Large intestine (tissue), 3 donors: ENCODE results near the gene GALNTL6. TPM values are rescaled to one million over a fixed set of nuclear protein-coding genes. Genes with fewer than 3 reads are reported as not detected.

Experiments used
- DNase-seq, 2 donors: peaks; one replicate each; pipeline versions ENCODE4 v3.0.0 to v3.0.0-alpha.2; 2013
- H3K27ac ChIP-seq: one replicate; pipeline ENCODE4 v1.5.1; 2013; ENCODE audit warnings: low read length
- H3K27me3 ChIP-seq: 2 replicates; pipeline ENCODE4 v1.6.1; 2013; ENCODE audit warnings: low read length; ENCODE audit not compliant: control insufficient read depth, insufficient read depth
- H3K36me3 ChIP-seq: 2 replicates; pipeline ENCODE4 v1.6.1; 2013; ENCODE audit warnings: low read length; ENCODE audit not compliant: control insufficient read depth, insufficient read depth
- H3K4me1 ChIP-seq: one replicate; pipeline ENCODE4 v1.6.1; 2013; ENCODE audit warnings: low read length; ENCODE audit not compliant: control insufficient read depth, insufficient read depth
- H3K4me3 ChIP-seq: one replicate; pipeline ENCODE4 v1.5.1; 2013; ENCODE audit warnings: low read length
- H3K9me3 ChIP-seq: one replicate; pipeline ENCODE4 v1.6.1; 2013; ENCODE audit warnings: mild to moderate bottlenecking, low read depth, low read length, moderate library complexity; ENCODE audit not compliant: control insufficient read depth
- WGBS: methylation state at CpG from one replicate; pipeline ENCODE4 v1.1.5; 2013; ENCODE audit warnings: low lambda C conversion rate; ENCODE audit not compliant: insufficient coverage; 5-methylcytosine and 5-hydroxymethylcytosine counted together
- polyA plus RNA-seq: library from polyadenylated mRNA; unstranded; fragments of 120-200 nt; gene quantifications from one replicate; pipeline ENCODE4 v1.2.1, GENCODE V29; 2013

The GALNTL6 gene
- polyA plus RNA-seq, 1 donor, result 0.84 TPM

- Histone ChIP-seq H3K36me3 (no peaks in the 10 kb centered on the region), H3K4me1 (no peaks in the 10 kb centered on the region), H3K27me3 (no peaks in the 10 kb centered on the region), H3K27ac (no peak overlapping the region), H3K9me3 (no peaks in the 10 kb centered on the region), H3K4me3 (no peak overlapping the region)
- WGBS, result 30% methylated on average over 2 of the region's 6 CpGs
- DNase-seq, result no peak
These were observed 119.0 kb downstream of the GALNTL6 start for GRCh38 chr4:171932238-171932637.

- 100% methylated on average over 1 of the region's 6 CpGs for WGBS
- Histone ChIP-seq H3K27me3 (no peaks in the 10 kb centered on the region), H3K4me1 (no peaks in the 10 kb centered on the region), H3K4me3 (no peak overlapping the region), H3K36me3 (no peaks in the 10 kb centered on the region), H3K27ac (no peak overlapping the region), H3K9me3 (no peaks in the 10 kb centered on the region)
- DNase-seq, result no peak
These were observed 127.5 kb downstream of the GALNTL6 start for GRCh38 chr4:171940656-171941055.

- Histone ChIP-seq H3K9me3 (no peaks in the 10 kb centered on the region), H3K4me3 (no peak overlapping the region), H3K4me1 (no peaks in the 10 kb centered on the region), H3K36me3 (no peaks in the 10 kb centered on the region), H3K27ac (no peak overlapping the region), H3K27me3 (no peaks in the 10 kb centered on the region)
- DNase-seq, result no peak
These were observed 134.2 kb downstream of the GALNTL6 start for GRCh38 chr4:171947400-171947799.

- H3K27me3 ChIP-seq, result no peaks in the 10 kb centered on the region
- H3K27ac ChIP-seq, result no peak overlapping the region
- no peak for DNase-seq
- WGBS, result no CpG with 5 or more reads among the region's 2 CpGs
- no peaks in the 10 kb centered on the region for H3K4me1 ChIP-seq
- no peak overlapping the region for H3K4me3 ChIP-seq
- no peaks in the 10 kb centered on the region for H3K36me3 ChIP-seq
- no peaks in the 10 kb centered on the region for H3K9me3 ChIP-seq
These were observed 134.8 kb downstream of the GALNTL6 start for GRCh38 chr4:171948038-171948437.

GRCh38 chr4:171954650-171955049, 141.4 kb downstream of the GALNTL6 start:
- no peaks in the 10 kb centered on the region for H3K36me3 ChIP-seq
- no peaks in the 10 kb centered on the region for H3K4me1 ChIP-seq
- no peaks in the 10 kb centered on the region for H3K27me3 ChIP-seq
- DNase-seq, result no peak
- H3K27ac ChIP-seq, result no peak overlapping the region
- H3K4me3 ChIP-seq, result no peak overlapping the region
- H3K9me3 ChIP-seq, result no peaks in the 10 kb centered on the region
- no CpG with 5 or more reads among the region's 1 CpG for WGBS

GRCh38 chr4:171956678-171957077, 143.5 kb downstream of the GALNTL6 start:
- Histone ChIP-seq H3K27me3 (no peaks in the 10 kb centered on the region), H3K4me3 (no peak overlapping the region), H3K27ac (no peak overlapping the region), H3K9me3 (no peaks in the 10 kb centered on the region), H3K36me3 (no peaks in the 10 kb centered on the region), H3K4me1 (no peaks in the 10 kb centered on the region)
- 64% methylated on average over 2 of the region's 4 CpGs for WGBS
- no peak for DNase-seq

- H3K4me3 ChIP-seq, result no peak overlapping the region
These were observed 148.9 kb downstream of the GALNTL6 start for GRCh38 chr4:171962110-171962509.

GRCh38 chr4:171966356-171966755, 153.2 kb downstream of the GALNTL6 start:
- H3K27ac ChIP-seq, result no peak overlapping the region
- H3K27me3 ChIP-seq, result no peaks in the 10 kb centered on the region
- H3K36me3 ChIP-seq, result no peaks in the 10 kb centered on the region
- no peak overlapping the region for H3K4me3 ChIP-seq
- H3K9me3 ChIP-seq, result no peaks in the 10 kb centered on the region
- H3K4me1 ChIP-seq, result no peaks in the 10 kb centered on the region
- no peak for DNase-seq
- WGBS, result no CpG with 5 or more reads among the region's 2 CpGs

More at GRCh38 chr4:171962110-171962509, 148.9 kb downstream of the GALNTL6 start:
- no peak overlapping the region for H3K27ac ChIP-seq
- DNase-seq, result no peak
- H3K36me3 ChIP-seq, result no peaks in the 10 kb centered on the region
- H3K9me3 ChIP-seq, result no peaks in the 10 kb centered on the region
- WGBS, result no CpG with 5 or more reads among the region's 5 CpGs
- no peaks in the 10 kb centered on the region for H3K4me1 ChIP-seq
- no peaks in the 10 kb centered on the region for H3K27me3 ChIP-seq

GRCh38 chr4:171978216-171978615, 165.0 kb downstream of the GALNTL6 start:
- Histone ChIP-seq H3K4me1 (no peaks in the 10 kb centered on the region), H3K27ac (no peak overlapping the region), H3K36me3 (no peaks in the 10 kb centered on the region), H3K27me3 (no peaks in the 10 kb centered on the region), H3K4me3 (no peak overlapping the region), H3K9me3 (no peaks in the 10 kb centered on the region)
- DNase-seq, result no peak

GRCh38 chr4:171979461-171979860, 166.3 kb downstream of the GALNTL6 start:
- Histone ChIP-seq H3K27me3 (no peaks in the 10 kb centered on the region), H3K4me3 (no peak overlapping the region), H3K9me3 (no peaks in the 10 kb centered on the region), H3K27ac (no peak overlapping the region), H3K4me1 (no peaks in the 10 kb centered on the region), H3K36me3 (no peaks in the 10 kb centered on the region)
- no peak for DNase-seq
- no CpG with 5 or more reads among the region's 2 CpGs for WGBS

- Histone ChIP-seq H3K4me3 (no peak overlapping the region), H3K36me3 (no peaks in the 10 kb centered on the region), H3K9me3 (no peaks in the 10 kb centered on the region), H3K4me1 (no peaks in the 10 kb centered on the region), H3K27me3 (no peaks in the 10 kb centered on the region), H3K27ac (no peak overlapping the region)
- no peak for DNase-seq
These were observed 168.0 kb downstream of the GALNTL6 start for GRCh38 chr4:171981185-171981584.
